Prostate gland (tissue), 2 donors: ENCODE results near the gene FIBCD1.

Source experiments
- POLR2A ChIP-seq: fragments of 450-650 bp; IDR thresholded peaks from one replicate; pipeline ENCODE4 v1.6.1; 2016; ENCODE audit warnings: antibody characterized with exemption, mild to moderate bottlenecking
- POLR2AphosphoS5 ChIP-seq: sonication (generic); formaldehyde crosslinking; IDR thresholded peaks from one replicate; pipeline ENCODE4 v1.6.1; 2017; ENCODE audit warnings: antibody characterized with exemption
- TF ChIP-seq, protein P1 (sequence below), 4 experiments: fragments of 200-600 bp in 2 of 4; fragments of 450-650 bp in 2 of 4; sonication (generic) in 2 of 4; IDR thresholded peaks; 1 replicate in 3 of 4; 2 replicates in 1 of 4; pipeline ENCODE4 v1.5.1; 2016 to 2019; ENCODE audit warnings: antibody characterized with exemption in 4 of 4, mild to moderate bottlenecking in 2 of 4, moderate library complexity in 2 of 4

GRCh38 chr9:130894546-130894945, 44.5 kb downstream of the FIBCD1 start:
- TF ChIP-seq, protein P1, sequence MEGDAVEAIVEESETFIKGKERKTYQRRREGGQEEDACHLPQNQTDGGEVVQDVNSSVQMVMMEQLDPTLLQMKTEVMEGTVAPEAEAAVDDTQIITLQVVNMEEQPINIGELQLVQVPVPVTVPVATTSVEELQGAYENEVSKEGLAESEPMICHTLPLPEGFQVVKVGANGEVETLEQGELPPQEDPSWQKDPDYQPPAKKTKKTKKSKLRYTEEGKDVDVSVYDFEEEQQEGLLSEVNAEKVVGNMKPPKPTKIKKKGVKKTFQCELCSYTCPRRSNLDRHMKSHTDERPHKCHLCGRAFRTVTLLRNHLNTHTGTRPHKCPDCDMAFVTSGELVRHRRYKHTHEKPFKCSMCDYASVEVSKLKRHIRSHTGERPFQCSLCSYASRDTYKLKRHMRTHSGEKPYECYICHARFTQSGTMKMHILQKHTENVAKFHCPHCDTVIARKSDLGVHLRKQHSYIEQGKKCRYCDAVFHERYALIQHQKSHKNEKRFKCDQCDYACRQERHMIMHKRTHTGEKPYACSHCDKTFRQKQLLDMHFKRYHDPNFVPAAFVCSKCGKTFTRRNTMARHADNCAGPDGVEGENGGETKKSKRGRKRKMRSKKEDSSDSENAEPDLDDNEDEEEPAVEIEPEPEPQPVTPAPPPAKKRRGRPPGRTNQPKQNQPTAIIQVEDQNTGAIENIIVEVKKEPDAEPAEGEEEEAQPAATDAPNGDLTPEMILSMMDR (IDR thresholded peaks at IDR 0.05) = no peak
- TF ChIP-seq POLR2AphosphoS5 (no peak), POLR2A (no peak)
